ENCODE results near the gene CETP. TPM values are rescaled to one million over a fixed set of nuclear protein-coding genes. Genes with fewer than 3 reads are reported as not detected.
A peak's percentile ranks its signal among the peaks of the same experiment; 100 is the strongest.

CETP gene
- total RNA-seq, 2 donors from 2014 or later, result 0.16 to 0.65 TPM

GRCh38 chr16:56950051-56950450 is 11.7 kb upstream of the CETP start:
- no peak for ATAC-seq
- no peak for DNase-seq

GRCh38 chr16:56950455-56950854 is 11.3 kb upstream of the CETP start:
- intact Hi-C loops (cut with DNase I), result loop anchor here (5.0 kb wide), 2 partner anchors 78 to 83 kb away; partner anchors contain the start of gene SLC12A3 (in 1 of the 2)
- DNase-seq, result no peak
- ATAC-seq, result no peak

More at GRCh38 chr16:56950051-56950450, 11.7 kb upstream of the CETP start:
- intact Hi-C loops (cut with DNase I), result loop anchor here (5.0 kb wide), 2 partner anchors 78 to 83 kb away; partner anchors contain the start of gene SLC12A3 (in 1 of the 2)

GRCh38 chr16:56950881-56951771 is 10.6 kb upstream of the CETP start:
- ATAC-seq (peak; percentile 69), DNase-seq (peak; percentile 45)
- intact Hi-C loops (cut with DNase I), result loop anchor here (5.0 kb wide), 2 partner anchors 79 to 84 kb away; partner anchors contain the start of gene SLC12A3 (in 1 of the 2)

- intact Hi-C loops (cut with DNase I), result loop anchor here (5.0 kb wide), 2 partner anchors 81 to 86 kb away; partner anchors contain the start of gene SLC12A3 (in 1 of the 2)
- ATAC-seq (no peak), DNase-seq (peak; percentile 8)
Measured at GRCh38 chr16:56953006-56953405, 8.7 kb upstream of the CETP start.

- peak; percentile 0 for DNase-seq
- no peak for ATAC-seq
- intact Hi-C loops (cut with DNase I), result no loop called here
Measured at GRCh38 chr16:56956076-56956475, 5.7 kb upstream of the CETP start.

GRCh38 chr16:56956756-56957155 is 5.0 kb upstream of the CETP start:
- ATAC-seq (no peak), DNase-seq (no peak)
- intact Hi-C loops (cut with DNase I), result no loop called here

GRCh38 chr16:56960681-56961281 is 969 bp upstream of the CETP start:
- peak; percentile 20 for DNase-seq
- no peak for ATAC-seq
- intact Hi-C loops (cut with DNase I), result loop anchor here in 1 of 2 donors (10.0 kb wide), 1 partner anchor 84 kb away; no protein-coding TSS in a partner anchor

- ATAC-seq, result no peak
- peak; percentile 6 for DNase-seq
- intact Hi-C loops (cut with DNase I), result loop anchor here in 1 of 2 donors (10.0 kb wide), 1 partner anchor 83 kb away; no protein-coding TSS in a partner anchor
Measured at GRCh38 chr16:56961386-56961785, 364 bp upstream of the CETP start.

GRCh38 chr16:56964243-56965148 is 2.7 kb downstream of the CETP start:
- intact Hi-C loops (cut with DNase I), result loop anchor here in 1 of 2 donors (10.0 kb wide), 1 partner anchor 80 kb away; no protein-coding TSS in a partner anchor
- DNase-seq, result peak; percentile 94
- ATAC-seq, result peak; percentile 53 to 58

GRCh38 chr16:56965149-56966092 is 3.7 kb downstream of the CETP start:
- ATAC-seq (no peak), DNase-seq (no peak)
- intact Hi-C loops (cut with DNase I), result loop anchor here in 1 of 2 donors (10.0 kb wide), 1 partner anchor 79 kb away; no protein-coding TSS in a partner anchor

GRCh38 chr16:56966093-56966475 is 4.3 kb downstream of the CETP start:
- intact Hi-C loops (cut with DNase I), result loop anchor here in 1 of 2 donors (10.0 kb wide), 1 partner anchor 79 kb away; no protein-coding TSS in a partner anchor
- ATAC-seq, result no peak
- DNase-seq, result no peak

GRCh38 chr16:56967733-56968132 is 6.0 kb downstream of the CETP start:
- ATAC-seq, result no peak
- no peak for DNase-seq
- intact Hi-C loops (cut with DNase I), result loop anchor here in 1 of 2 donors (10.0 kb wide), 1 partner anchor 77 kb away; no protein-coding TSS in a partner anchor

GRCh38 chr16:56969769-56970168 is 8.0 kb downstream of the CETP start:
- intact Hi-C loops (cut with DNase I), result loop anchor here in 1 of 2 donors (10.0 kb wide), 1 partner anchor 75 kb away; no protein-coding TSS in a partner anchor
- no peak for ATAC-seq
- DNase-seq, result no peak

GRCh38 chr16:56970934-56971767 is 9.4 kb downstream of the CETP start:
- ATAC-seq (peak in 1 of 2 donors; percentile 54), DNase-seq (no peak)
- intact Hi-C loops (cut with DNase I), result no loop called here

GRCh38 chr16:56971768-56972043 is 10.0 kb downstream of the CETP start:
- no peak for DNase-seq
- intact Hi-C loops (cut with DNase I), result no loop called here
- ATAC-seq, result no peak

GRCh38 chr16:56972403-56973293 is 10.9 kb downstream of the CETP start:
- peak in 1 of 2 donors; percentile 34 for ATAC-seq
- intact Hi-C loops (cut with DNase I), result no loop called here
- DNase-seq, result no peak

All from left cardiac atrium (tissue), 4 donors.